ENCODE measurements around the gene ZNF160. TPM values are rescaled to one million over a fixed set of nuclear protein-coding genes. Genes with fewer than 3 reads are reported as not detected.

ZNF160 gene
- total and polyA plus RNA-seq, 9 of the 15 experiments (the other 6 are each of a cell fraction or from before 2014, with no cell fraction given) = 3.6 to 22.1 (median 11.8) TPM

DNA sequence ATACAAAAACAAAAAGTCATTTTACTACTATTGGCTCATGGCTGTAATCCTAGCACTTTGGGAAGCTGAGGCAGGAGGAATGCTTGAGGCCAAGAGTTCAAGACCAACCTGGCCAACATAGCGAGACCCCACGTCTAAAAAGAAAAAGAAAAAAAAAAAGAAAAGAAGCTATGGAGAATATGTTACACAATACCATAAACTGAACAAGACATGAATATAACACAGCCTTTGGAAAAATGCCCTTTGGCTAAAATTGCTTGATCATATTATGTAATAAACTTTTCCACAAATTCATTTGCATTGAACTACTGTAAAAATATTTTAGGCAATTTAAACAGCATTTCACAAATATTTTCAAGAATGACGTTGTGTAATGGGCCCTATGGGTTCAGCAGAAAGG is 33.2 kb upstream of the ZNF160 start (continued):
- TF ChIP-seq ZNF551 (CRISPR knock-in tag; IDR thresholded peaks at IDR 0.05) (no peak), MTF1 (CRISPR knock-in tag; IDR thresholded peaks at IDR 0.05; ENCODE audit: borderline replicate concordance) (no peak), SRF (CRISPR knock-in tag; IDR thresholded peaks at IDR 0.05) (no peak), HNRNPL (IDR thresholded peaks at IDR 0.05; ENCODE audit: low read depth, low read length) (no peak), RBM14 (IDR thresholded peaks at IDR 0.05; ENCODE audit: borderline replicate concordance, insufficient read depth, low read depth, low read length) (no peak), ZNF444 (CRISPR knock-in tag; IDR thresholded peaks at IDR 0.05) (no peak), CSDE1 (IDR thresholded peaks at IDR 0.05) (no peak), CEBPB (tag; IDR thresholded peaks at IDR 0.05) (peak; percentile 51)
- TF ChIP-seq, protein P1, sequence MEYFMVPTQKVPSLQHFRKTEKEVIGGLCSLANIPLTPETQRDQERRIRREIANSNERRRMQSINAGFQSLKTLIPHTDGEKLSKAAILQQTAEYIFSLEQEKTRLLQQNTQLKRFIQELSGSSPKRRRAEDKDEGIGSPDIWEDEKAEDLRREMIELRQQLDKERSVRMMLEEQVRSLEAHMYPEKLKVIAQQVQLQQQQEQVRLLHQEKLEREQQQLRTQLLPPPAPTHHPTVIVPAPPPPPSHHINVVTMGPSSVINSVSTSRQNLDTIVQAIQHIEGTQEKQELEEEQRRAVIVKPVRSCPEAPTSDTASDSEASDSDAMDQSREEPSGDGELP (CRISPR knock-in tag; IDR thresholded peaks at IDR 0.05; ENCODE audit: borderline replicate concordance) = no peak

DNA sequence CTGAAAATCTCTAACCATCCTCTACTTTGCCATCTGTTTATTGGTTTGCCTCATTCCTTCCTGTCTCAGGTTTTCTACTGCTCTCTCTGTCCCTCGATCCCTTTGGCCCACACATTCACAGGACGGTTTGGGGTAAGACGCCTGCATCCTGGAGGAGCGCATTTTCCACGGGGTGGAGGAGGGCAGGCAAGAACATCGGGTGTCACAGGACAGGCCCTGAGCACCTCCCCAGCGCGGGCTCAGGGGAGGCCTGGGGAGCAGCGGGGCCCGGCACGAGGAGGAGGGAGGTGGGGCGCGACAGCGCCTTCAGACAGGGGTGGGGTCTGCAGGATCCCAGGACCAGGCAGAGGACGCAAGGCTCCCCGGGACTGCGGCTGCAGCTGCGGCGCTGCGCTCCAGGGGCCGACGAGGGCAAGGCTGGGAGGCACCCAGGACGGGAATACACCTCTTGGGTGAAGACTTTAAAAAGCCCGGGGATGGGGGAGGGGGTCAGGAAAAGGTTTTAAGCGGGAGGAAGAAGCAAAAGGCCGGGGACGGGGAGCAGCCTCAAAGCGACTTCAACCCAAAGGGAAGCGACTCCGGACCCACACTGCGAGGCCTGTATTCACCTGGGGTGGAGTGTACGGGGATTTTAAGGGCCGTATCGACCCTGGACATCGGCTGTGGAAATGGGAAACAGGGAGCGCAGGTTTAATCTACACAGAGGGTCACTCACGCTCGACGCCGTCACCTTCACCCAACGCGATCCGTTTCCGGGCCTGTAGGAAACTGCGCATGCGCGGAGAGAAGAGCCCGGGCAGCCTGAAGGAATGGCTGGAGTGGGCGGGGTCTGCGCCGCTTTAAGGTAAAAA is 29.1 kb upstream of the ZNF160 start, which contains the start of gene ZNF415:
TSS of gene ZNF415 (minus strand) at position 770 of the 851 bp plus-strand sequence. CDS start 10,234 bp downstream, outside the sequence.
- peak; percentile 42; the same call in 1 of the 2 replicates for TF ChIP-seq POLR2G (IDR thresholded peaks at IDR 0.05; ENCODE audit: low read depth, low read length)
- TF ChIP-seq, protein P2, sequence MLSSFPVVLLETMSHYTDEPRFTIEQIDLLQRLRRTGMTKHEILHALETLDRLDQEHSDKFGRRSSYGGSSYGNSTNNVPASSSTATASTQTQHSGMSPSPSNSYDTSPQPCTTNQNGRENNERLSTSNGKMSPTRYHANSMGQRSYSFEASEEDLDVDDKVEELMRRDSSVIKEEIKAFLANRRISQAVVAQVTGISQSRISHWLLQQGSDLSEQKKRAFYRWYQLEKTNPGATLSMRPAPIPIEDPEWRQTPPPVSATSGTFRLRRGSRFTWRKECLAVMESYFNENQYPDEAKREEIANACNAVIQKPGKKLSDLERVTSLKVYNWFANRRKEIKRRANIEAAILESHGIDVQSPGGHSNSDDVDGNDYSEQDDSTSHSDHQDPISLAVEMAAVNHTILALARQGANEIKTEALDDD (IDR thresholded peaks at IDR 0.05) = no peak
- intact Hi-C loops (cut with micrococcal nuclease) = no loop called here
- no peak for FAIRE-seq
- Histone ChIP-seq H3K4me3 (no peak within 1 kb of the TSS), H3K9ac (ENCODE audit: insufficient read depth in 1 of 2, low read depth in 2 of 2, low read length in 2 of 2) (no peak within 1 kb of the TSS), H3K4me1 (replicated peaks in 1 of 2; ENCODE audit: control insufficient read depth in 2 of 2, insufficient read depth in 2 of 2, low read length in 2 of 2) (no peaks in the 10 kb centered on the region), H3K4me2 (ENCODE audit: insufficient read depth, low read length) (no peak within 1 kb of the TSS), H3K9me1 (ENCODE audit: control insufficient read depth, insufficient read depth, low read length) (no peaks in the 10 kb centered on the region), H4K20me1 (replicated peaks; ENCODE audit: control insufficient read depth, insufficient read depth, low read length) (no peaks in the 10 kb centered on the region), H3K79me2 (ENCODE audit: control insufficient read depth, insufficient read depth, low read length) (no peaks in the 10 kb centered on the region), H2AFZ (ENCODE audit: low read depth, low read length) (no peak within 1 kb of the TSS), H3K36me3 (ENCODE audit: control insufficient read depth, insufficient read depth, low read length) (no peaks in the 10 kb centered on the region), H3K27ac (ENCODE audit: extremely low read depth, low read depth, low read length) (no peak within 1 kb of the TSS), H3K9me3 (replicated peaks; ENCODE audit: control insufficient read depth, insufficient read depth, low read depth, low read length) (no peaks in the 10 kb centered on the region), H3K27me3 (ENCODE audit: control insufficient read depth in 2 of 2, insufficient read depth in 2 of 2, low read length in 2 of 2) (peaks cover 4 to 8% of the 10 kb centered on the region in 2 experiments; a peak in 2 of 5 replicates)
- WGBS (ENCODE audit: insufficient coverage, low coverage, missing lambda C conversion rate) = 52% methylated on average over 22 of the region's 51 CpGs
- in situ Hi-C loops (cut with MboI) = no loop called here
- BruUV-seq (replicated peaks) = no TSS peak
- CTCF ChIA-PET (ENCODE audit: low intra/inter-chr PET ratio) = no interaction called here
- no peak for DNase-seq (ENCODE audit: extremely low read depth in 1 of 4, low spot score in 3 of 4)
- ATAC-seq = no peak
- POLR2A ChIA-PET = no interaction called here

Measured in K562 (cell line).